NCI-H2196 (cell line): Measurements from ENCODE around the gene DNAAF5.
A peak's percentile ranks its signal among the peaks of the same experiment; 100 is the strongest.

ENCODE experiments used
- DNase-seq: peaks from one replicate; lab custom pipeline; 2025; ENCODE audit not compliant: unreplicated experiment; lab: John Stamatoyannopoulos, UW

Gene DNAAF5

DNA sequence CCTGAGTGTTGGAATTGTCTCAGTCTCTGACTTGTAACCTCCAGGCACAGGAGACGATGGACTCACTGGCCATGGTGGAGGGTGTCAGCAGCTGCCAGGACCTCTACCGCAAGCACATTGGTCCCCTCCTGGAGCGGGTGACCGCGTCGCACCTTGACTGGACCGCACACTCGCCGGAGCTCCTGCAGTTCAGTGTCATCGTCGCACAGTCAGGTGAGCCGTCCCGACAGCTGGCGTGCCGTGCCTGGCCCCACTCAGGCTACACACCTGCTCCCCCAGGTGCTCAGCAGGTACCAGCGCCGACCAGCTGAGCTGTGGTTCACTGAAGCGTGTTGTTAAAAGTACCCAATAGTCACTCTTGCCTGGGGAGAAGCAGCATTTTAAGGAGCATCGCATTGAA is 37.3 kb downstream of the DNAAF5 start:
- DNase-seq, result no peak

DNA sequence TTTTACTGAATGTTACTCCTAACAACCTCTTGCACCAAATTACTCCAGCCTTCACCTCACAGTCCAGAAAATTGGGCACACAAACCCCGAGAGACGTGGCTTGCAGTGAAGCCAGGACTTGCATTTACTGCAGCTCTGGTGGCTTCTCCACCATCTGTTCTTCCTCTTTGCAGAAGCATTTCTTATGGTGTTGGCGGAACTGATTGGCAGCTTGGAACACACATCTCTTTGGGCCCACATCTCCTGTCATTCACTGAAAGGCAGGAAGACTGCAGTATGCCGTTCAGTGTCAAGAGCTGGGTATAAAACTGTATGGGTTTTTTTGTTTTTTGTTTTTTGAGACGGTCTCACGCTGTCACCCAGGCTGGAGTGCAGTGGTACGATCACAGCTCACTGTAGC is 38.9 kb downstream of the DNAAF5 start:
- DNase-seq, result no peak

DNA sequence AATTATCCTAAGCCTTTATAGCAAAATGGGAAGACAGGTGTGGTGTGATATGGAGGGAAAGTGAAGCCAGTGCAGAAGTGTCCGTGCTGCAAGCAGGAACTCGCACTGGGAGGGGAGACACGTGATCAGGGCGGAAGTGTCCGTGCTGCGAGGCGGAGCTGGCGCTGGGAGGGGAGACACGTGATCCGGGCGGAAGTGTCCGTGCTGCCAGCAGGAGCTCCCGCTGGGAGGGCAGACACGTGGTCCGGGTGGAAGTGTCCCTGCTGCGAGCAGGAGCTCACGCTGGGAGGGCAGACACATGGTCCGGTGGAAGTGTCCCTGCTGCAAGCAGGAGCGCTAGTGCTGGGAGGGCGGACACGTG is 41.1 kb downstream of the DNAAF5 start:
- peak; percentile 95 for DNase-seq

GRCh38 chr7:767941-768731 is 41.6 kb downstream of the DNAAF5 start:
- peak; percentile 99 for DNase-seq

DNA sequence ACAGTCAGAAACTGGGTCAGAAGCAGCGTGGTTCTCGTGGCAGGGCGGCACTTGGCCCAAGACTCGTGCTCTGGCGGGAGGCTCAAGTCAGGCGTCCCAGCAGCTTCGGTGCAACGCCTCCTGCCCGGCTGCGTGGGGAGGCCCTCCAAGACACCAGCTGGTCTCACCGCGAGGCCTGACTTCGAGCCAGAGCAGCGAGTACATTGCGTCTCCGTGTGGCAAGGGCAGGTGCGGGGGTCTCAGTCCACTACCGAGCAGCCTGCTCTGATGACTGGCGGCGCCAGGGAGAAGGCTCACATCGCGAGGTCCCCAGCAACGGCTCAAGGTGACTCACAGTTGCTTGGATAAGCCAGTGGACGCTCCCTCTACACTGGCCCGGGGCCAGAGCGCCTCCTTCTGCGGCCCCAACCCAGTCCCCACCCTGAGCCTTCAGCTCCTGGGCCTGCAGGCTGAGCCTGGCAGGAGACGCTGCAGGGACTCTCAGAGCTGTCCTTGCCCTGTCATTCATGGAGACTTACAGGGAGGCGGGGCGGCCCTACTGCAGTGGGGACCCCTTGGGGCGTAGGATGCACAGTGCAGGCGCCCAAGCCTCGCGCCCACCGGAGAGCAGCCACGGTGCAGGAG is 42.5 kb downstream of the DNAAF5 start:
- peak; percentile 34 for DNase-seq

DNA sequence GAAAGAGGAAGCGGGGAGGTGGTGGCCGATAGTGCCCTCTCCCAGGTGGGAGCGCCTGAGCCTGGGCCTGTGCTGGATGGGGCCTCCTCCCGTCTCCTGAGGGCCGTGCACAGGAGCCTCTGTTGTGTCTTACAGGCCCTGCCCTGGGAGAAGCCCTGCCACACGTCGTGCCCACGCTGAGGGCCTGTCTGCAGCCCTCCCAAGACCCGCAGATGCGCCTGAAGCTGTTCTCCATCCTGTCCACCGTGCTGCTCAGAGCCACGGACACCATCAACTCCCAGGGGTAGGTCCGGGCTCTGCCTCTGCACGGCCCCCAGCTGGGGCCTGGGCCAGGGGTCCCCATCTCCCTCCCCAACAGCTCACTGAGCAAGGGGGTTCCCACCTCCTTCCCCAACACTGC is 43.8 kb downstream of the DNAAF5 start:
- DNase-seq, result no peak

DNA sequence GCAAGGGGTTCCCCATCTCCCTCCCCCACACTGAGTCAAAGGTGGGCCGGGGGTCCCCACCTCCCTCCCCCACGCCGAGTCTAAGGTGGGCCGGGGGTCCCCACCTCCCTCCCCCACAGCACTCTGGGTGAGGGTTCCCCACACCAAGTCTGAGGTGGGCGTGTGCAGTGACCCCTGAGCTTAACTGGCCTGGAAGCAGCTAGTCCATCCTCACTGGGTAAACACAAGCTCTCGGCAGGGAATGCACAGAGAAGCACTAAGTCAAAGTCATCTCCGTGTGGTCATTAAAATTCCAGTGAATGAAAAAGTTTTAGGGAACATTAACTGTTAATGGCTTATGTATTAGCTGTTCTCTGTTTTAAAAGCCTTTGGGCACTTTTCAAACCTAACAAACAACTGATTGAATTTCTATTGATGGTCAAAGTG is 44.3 kb downstream of the DNAAF5 start:
- DNase-seq, result no peak

- DNase-seq, result no peak
Measured at GRCh38 chr7:771234-772004, 44.9 kb downstream of the DNAAF5 start.

- DNase-seq, result no peak
Measured at GRCh38 chr7:772005-772294, 45.5 kb downstream of the DNAAF5 start.

DNA sequence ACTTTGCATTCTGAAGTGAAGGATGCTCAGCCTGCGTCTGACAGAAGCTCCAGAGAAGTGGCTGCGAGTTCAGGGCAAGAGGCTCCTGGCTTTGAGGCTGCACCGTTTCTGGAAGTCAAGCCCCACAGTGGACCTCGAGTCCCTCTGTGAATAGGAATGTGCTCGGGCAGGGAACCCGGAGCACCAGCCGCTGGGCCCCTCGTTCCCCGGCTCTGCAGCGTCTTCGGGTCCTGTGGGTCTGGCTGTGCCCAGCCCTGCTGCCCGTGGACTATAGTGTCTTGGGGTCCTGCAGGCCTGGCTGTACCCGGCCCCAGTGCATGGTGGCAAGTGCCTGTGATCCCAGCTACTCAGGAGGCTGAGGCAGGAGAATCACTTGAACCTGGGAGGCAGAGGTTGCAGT is 45.9 kb downstream of the DNAAF5 start:
- no peak for DNase-seq

DNA sequence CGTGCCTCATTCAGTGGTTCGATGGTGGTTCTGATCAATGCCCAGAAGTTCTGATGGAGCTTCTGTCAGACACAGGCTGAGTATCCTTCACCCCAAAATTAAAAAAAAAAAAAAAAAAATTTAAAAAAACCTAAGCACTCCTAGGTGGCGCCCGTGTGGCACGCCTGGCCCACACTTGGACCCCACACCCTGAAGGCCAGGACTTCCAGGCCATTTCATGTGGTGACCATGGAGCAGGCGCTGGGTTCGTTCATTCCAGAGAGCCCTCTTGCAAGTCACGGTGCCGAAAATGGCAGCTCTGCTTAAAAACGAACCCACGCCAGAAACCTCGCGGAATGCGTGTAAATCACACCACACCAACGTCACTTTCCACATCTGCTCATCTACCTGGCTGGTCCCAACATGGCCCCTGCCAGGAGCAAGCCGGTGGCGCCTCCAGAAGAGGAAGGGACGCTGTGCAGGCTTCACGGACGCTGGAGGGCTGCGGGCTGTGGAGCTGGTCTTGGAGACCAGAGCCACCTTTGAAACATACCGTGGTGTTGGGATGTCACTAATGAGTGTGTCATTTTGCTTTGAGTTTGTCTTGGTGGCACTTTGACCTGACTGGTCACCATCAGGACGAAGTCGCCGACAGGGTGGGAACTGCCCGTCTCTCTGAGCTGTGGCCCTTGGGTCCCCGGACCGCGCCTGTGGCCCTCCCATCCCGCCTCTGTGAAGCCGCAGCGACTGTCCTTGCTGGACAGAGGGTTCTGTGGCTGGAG is 46.5 kb downstream of the DNAAF5 start:
- DNase-seq, result no peak

GRCh38 chr7:773622-773915 is 47.1 kb downstream of the DNAAF5 start:
- DNase-seq, result no peak

GRCh38 chr7:774161-775109 is 47.9 kb downstream of the DNAAF5 start:
- DNase-seq, result peak; percentile 54

GRCh38 chr7:776381-776780 is 49.9 kb downstream of the DNAAF5 start:
- DNase-seq, result no peak

DNA sequence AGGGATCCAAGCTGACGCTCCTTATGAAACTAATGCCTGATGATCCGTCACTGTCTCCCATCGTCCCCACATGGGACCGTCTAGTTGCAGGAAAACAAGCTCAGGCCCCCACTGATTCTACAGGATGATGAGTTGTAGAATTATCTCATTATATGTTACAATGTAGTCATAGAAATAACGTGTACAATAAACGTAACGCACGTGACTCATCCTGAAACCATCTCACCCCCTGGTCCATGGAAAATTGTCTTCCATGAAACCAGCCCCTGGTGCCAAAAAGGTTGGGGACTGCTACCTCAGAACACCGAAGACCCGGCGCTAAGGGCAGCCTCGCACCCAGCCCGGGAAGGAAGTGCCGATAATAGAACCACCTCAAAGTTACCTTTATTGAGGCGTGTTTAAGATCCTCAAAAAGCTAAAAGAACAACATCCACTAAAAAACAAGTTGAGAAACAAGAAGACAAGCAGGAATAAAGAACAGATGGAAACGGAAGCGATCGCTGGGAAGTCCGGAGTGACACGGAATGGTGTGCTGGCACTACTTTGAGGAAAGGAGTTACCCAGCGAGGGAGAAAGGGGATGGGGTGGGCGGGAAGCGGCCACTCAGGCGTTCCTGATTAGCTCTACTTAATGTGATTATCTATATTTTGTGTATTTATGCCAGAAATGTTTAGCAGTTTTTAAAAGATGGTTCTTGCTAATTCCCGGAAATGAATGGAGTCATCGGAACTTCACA is 50.7 kb downstream of the DNAAF5 start:
- DNase-seq, result no peak

DNA sequence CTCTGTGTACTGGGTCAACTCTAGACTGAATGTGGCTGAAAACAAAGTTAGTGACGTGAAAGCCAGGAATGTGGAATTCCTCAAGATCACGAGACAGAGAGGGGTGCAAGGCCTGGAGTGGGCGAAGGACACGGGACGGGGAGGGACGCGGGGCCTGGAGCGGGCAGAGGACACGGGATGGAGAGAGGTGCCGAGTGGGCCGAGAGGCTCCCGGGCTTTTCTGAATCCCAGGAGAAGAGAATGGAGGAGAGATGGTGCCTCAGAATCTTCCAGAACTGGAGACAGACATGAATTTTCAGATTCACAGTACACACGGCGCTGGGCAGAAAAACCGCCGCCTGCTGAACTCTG is 51.2 kb downstream of the DNAAF5 start:
- no peak for DNase-seq

DNA sequence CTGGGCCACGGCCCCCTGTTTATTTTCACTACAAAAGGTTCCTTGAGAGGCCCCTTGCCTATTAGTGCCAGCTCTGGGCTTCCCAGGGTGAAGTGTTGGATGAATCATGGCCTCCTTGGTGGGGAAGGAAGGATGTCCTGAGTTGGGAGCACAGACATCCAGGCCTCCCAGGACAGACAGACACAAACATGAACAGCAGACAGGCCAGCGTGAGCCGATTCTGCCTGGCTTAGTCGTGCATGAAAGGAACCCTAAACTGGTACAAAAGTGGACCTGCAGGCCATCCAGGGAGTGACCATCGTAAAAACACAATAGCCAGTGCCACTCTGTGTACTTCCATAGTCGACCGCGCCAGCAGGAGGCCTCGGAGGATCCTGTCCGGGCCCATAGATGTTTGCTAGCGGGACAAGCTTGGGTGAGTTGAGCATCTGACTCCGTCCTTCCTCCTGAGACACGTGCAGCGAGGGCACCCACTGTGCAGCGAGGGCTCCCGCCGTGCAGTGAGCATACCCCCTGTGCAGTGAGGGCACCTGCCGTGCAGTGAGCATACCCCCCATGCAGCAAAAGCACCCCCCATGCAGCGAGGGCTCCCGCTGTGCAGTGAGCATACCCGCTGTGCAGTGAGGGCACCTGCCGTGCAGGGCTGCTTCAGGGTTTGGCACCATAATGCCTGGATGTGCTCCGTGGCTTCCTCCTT is 51.9 kb downstream of the DNAAF5 start:
- DNase-seq, result no peak

- no peak for DNase-seq
Measured at GRCh38 chr7:778968-779451, 52.5 kb downstream of the DNAAF5 start.

DNA sequence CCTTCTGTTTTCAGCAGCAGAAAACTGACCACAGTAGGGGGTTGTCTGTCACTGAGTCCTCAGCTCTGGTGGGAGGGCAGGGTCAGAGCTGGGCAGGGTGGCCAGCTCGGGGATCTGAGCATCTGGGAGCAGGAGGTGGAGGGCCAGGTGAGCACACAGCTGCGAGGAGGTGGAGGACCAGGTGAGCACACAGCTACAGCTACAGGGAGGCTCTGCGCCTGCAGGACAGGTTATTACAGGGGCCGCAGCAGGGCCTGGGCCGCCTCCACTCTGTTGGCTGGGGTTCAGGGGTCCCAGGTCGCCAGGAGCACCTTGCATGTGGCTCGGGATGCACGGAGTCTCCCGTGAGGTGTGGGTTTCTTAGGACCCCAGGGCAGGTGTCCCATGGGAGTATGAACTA is 53.0 kb downstream of the DNAAF5 start:
- no peak for DNase-seq
